ENCODE measurements around the gene TRIM40. TPM values are rescaled to one million over a fixed set of nuclear protein-coding genes. Genes with fewer than 3 reads are reported as not detected.
A peak's percentile ranks its signal among the peaks of the same experiment; 100 is the strongest.

Gene TRIM40
- total RNA-seq, 6 experiments from 2014 or later = 0.18 to 5.2 TPM; not detected in 4

GRCh38 chr6:30145818-30146217 is 9.9 kb downstream of the TRIM40 start:
- Histone ChIP-seq H3K36me3 (no peaks in the 10 kb centered on the region), H3K27me3 (no peaks in the 10 kb centered on the region), H3K4me1 (no peaks in the 10 kb centered on the region), H3K27ac (no peak overlapping the region), H3K4me3 (no peak overlapping the region), H3K9me3 (no peaks in the 10 kb centered on the region)
- intact Hi-C loops (cut with DNase I) = no loop called here
- TF ChIP-seq POLR2A (IDR thresholded peaks at IDR 0.05) (no peak), CTCF (IDR thresholded peaks at IDR 0.05) (no peak)
- no peak for DNase-seq
- no peak for ATAC-seq
- WGBS (ENCODE audit: insufficient coverage, low coverage, low lambda C conversion rate, missing lambda C conversion rate) = 65% methylated on average over 5 of the region's 7 CpGs

GRCh38 chr6:30147096-30147495 is 11.2 kb downstream of the TRIM40 start:
- H3K27ac ChIP-seq = no peak overlapping the region
- intact Hi-C loops (cut with DNase I) = no loop called here
- H3K4me1 ChIP-seq = no peaks in the 10 kb centered on the region
- H3K27me3 ChIP-seq = no peaks in the 10 kb centered on the region
- ATAC-seq (no peak), DNase-seq (no peak)
- TF ChIP-seq POLR2A (IDR thresholded peaks at IDR 0.05) = no peak
- TF ChIP-seq CTCF (IDR thresholded peaks at IDR 0.05) = no peak
- H3K4me3 ChIP-seq = no peak overlapping the region
- WGBS (ENCODE audit: insufficient coverage, low coverage, low lambda C conversion rate, missing lambda C conversion rate) = 73% methylated on average over 2 of the region's 3 CpGs
- no peaks in the 10 kb centered on the region for H3K36me3 ChIP-seq
- no peaks in the 10 kb centered on the region for H3K9me3 ChIP-seq

- Histone ChIP-seq H3K27ac (no peak overlapping the region), H3K9me3 (no peaks in the 10 kb centered on the region), H3K27me3 (no peaks in the 10 kb centered on the region), H3K36me3 (no peaks in the 10 kb centered on the region), H3K4me3 (no peak overlapping the region), H3K4me1 (no peaks in the 10 kb centered on the region)
- 37% methylated on average over 3 of the region's 3 CpGs for WGBS (ENCODE audit: insufficient coverage, low coverage, low lambda C conversion rate, missing lambda C conversion rate)
- TF ChIP-seq POLR2A (IDR thresholded peaks at IDR 0.05) (no peak), CTCF (IDR thresholded peaks at IDR 0.05) (no peak)
- intact Hi-C loops (cut with DNase I) = no loop called here
- DNase-seq (no peak), ATAC-seq (peak in 2 of 4 donors; percentile 33 to 36)
Observed at GRCh38 chr6:30149234-30149633, 13.3 kb downstream of the TRIM40 start.

- no peak for ATAC-seq
- intact Hi-C loops (cut with DNase I) = no loop called here
Observed at GRCh38 chr6:30149858-30150550, 14.1 kb downstream of the TRIM40 start.

More at GRCh38 chr6:30149858-30150550, 14.1 kb downstream of the TRIM40 start:
- H3K36me3 ChIP-seq = no peaks in the 10 kb centered on the region
- H3K27me3 ChIP-seq = no peaks in the 10 kb centered on the region
- 59% methylated on average over 7 of the region's 7 CpGs for WGBS (ENCODE audit: insufficient coverage, low coverage, low lambda C conversion rate, missing lambda C conversion rate)
- H3K4me1 ChIP-seq = no peaks in the 10 kb centered on the region
- no peak overlapping the region for H3K27ac ChIP-seq
- H3K9me3 ChIP-seq = no peaks in the 10 kb centered on the region
- no peak for TF ChIP-seq CTCF (IDR thresholded peaks at IDR 0.05)
- no peak overlapping the region for H3K4me3 ChIP-seq
- DNase-seq = no peak
